ENCODE measurements around the gene LTO1.

Gene LTO1

DNA sequence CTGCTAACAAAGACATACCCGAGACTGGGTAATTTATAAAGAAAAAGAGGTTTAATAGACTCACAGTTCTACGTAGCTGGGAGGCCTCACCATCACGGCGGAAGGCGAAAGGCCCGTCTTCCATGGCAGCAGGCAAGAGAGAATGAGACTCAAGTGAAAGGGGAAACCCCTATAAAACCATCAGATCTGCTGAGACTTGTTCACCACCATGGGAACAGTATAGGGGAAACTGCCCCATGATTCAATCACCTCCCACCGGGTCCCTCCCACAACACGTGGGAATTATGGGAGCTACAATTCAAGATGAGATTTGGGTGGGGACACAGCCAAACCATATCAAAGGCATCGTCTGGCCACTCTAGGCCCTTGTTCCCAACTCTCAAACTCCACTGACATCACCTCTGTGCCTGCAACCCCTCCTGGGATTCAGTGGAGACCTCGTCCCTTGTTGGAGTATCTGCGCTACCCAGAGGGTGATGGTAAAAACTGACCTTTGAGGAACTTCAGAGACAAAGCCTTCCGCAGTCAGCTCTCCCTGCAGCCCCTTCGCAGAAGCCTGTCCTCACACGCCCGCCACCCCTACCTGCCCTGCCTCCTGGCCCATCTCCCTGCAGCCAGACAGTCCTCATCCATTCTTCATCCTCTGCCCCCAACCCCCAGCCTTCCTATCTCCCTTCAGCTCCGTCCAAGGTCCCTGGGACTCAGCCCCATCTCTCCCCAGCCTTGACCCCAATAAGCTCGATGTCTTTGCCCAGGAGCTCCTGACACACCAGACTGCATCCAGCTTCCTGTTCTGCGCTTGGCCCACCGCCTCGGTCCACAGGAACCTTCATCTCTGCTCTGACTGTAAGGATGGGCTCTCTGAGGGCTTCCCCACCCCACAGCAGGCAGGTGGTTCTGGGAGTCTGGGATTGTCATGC, 18.4 kb downstream of the LTO1 start:
- no peak for DNase-seq

GRCh38 chr11:69655479-69656428, 19.4 kb downstream of the LTO1 start:
- no peak for DNase-seq

DNA sequence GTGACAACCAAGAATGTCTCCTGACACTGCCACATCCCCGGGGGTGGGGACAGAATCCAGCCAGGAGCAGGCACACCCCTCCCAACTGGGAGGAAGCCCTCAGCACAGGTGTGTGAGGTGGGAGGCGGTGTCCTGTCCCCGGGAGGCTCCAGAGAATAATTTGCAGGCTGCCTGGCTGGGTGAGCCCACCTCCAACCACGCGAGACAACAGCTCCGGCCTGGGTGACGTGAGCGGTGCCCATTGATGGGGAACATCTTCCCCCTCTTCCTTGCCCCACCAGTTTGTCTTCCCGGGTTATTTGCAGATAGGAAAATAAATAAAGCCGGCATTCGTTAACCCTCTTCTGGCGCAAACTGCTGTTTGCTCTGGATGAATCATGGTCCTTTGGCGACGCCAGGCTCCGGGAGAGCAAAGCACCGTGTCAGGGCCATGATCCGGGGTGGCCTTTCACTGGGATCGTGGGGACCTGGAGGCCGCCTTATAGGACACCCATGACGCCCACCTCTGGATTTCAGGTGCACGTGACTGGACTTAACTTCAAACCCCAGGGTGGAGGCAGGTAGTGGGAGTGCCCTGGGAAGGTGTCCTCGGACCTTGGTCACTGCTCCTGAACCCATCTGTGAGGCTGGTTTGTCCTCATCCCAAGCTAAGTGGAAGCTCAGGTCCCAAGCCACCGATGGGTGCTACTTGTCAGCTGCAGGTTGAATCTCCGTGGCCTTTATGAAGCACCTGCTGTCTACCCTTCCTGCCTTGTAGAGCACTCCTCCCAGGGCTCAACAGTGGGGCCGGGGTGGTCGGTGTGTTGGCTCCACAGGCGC, 20.3 kb downstream of the LTO1 start:
- no peak for DNase-seq

- DNase-seq: no peak
These were observed 21.0 kb downstream of the LTO1 start for GRCh38 chr11:69654001-69654659.

DNA sequence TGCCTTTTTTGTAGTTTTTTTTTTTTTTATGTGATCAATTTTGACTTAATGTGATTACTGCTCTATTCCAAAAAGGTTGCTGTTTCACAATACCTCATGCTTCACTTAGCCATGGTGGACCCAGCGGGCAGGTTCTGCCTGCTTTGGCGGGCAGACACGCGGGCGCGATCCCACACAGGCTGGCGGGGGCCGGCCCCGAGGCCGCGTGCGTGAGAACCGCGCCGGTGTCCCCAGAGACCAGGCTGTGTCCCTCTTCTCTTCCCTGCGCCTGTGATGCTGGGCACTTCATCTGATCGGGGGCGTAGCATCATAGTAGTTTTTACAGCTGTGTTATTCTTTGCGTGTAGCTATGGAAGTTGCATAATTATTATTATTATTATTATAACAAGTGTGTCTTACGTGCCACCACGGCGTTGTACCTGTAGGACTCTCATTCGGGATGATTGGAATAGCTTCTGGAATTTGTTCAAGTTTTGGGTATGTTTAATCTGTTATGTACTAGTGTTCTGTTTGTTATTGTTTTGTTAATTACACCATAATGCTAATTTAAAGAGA, 21.7 kb downstream of the LTO1 start:
- DNase-seq: no peak

GRCh38 chr11:69652999-69653398, 22.2 kb downstream of the LTO1 start:
- no peak for DNase-seq

GRCh38 chr11:69651834-69652620, 23.1 kb downstream of the LTO1 start:
- DNase-seq: no peak

- no peak for DNase-seq
These were observed 24.3 kb downstream of the LTO1 start for GRCh38 chr11:69650832-69651344.

DNA sequence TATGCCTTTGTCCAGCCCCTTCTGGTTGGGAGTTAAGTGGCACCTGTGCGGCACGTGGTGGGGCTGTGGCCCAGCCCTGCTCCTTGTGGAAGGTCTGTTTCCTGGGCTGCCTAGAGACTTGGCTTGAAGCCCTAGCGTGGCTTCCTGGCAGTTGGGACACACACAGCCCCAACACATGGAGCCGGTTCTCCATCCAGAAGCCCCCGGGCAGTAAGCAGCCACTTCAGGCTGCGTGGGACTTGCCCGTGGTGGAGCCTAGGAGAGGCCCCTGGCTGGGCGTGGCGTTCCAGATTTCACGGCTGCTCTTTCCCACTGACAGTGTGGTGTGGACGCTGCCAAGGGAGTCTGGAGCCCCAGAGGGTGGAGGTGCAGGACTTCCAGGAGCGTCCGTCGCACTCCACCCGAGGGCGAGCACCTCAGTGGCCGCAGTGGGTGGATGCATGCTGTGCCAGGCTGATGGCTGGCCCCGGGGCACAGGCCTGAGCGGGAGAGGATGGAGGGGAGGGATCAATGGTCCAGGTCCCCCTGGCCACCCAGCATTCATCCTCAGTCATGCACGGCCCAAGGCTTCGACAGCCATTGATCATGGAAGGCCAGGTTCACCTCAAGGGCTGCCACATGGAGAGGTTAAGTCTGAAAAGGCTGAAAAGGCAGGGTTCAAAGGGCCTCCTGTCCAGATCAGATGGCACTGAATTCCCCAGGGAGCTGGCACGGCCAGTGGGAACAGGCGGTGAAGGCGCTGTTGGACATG, 24.9 kb downstream of the LTO1 start:
- no peak for DNase-seq

- no peak for DNase-seq
These were observed 25.6 kb downstream of the LTO1 start for GRCh38 chr11:69649576-69649900.

- DNase-seq: no peak
These were observed 26.2 kb downstream of the LTO1 start for GRCh38 chr11:69648679-69649575.

GRCh38 chr11:69647761-69648497, 27.2 kb downstream of the LTO1 start:
- DNase-seq: no peak

- DNase-seq: no peak
These were observed 27.8 kb downstream of the LTO1 start for GRCh38 chr11:69647390-69647748.

- no peak for DNase-seq
These were observed 28.4 kb downstream of the LTO1 start for GRCh38 chr11:69646493-69647389.

DNA sequence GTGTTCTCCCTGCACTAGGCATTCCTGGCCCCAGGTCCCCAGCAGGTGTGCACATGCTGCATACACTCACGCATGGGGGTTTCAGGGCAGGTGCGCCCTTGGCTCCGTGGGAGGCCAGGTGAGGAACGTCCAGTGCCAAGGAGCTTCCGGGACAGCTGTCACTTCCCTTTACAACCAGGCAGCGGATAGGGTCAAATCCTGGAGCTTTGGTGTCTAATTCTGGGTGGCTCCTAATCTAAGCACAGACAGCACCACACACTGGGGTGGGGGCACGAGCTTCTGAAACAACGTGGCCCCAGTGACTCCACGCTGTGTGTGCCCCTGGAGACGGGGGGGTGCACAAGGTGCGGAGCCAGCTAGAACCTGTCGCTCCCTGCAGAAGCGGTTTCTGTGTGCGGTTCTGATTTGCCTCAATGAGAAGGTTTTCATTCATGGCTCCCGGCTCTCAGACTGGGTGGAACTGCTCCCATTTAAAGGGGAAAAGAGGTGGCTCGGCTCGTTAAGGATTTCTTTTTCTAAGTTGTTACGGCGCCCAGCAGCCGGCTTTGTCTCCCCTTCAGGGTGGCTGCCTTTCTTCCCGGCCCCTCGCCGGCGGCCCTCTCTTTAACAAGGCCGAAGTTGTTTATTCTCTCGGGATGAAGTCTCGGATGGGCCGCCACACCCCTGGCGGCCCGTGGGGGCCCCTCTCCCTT, 29.2 kb downstream of the LTO1 start:
- no peak for DNase-seq

DNA sequence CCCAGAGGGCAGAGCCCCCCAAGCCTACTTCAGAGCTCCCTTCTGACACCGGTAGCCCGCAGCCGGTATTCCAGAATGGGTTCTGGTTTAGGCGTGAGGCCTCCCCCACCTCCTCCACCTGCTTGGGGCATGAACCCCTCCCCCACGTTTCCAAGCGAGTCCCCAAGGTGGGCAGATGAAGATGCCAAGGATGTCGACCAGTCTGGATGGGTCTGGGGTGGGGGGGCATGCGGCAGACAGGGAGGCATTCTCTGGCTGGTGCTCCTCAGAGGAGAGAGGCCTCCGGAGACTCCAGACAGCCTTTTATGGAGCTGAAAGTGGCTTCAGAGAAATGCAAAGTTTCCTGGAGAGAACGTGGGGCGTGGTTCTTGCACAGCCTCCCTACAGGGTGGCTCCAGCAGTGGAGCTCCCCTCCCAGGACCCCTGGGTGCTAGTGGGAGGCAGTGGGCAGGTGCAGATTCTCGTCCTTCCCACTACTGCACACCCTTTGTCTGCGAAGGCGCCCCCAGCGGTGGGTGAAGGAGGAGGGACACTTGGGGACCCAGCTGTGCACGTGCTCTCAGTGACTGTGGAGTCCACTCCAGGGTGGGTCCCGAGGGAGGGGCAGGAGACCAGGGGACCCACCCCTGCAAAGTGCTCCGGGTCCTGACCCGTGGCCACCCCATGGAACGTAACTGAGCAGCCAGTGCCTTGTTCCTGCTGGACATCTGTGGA, 30.0 kb downstream of the LTO1 start:
- no peak for DNase-seq
